IMR-90 (cell line): Measurements from ENCODE around the gene NLE1. TPM values are rescaled to one million over a fixed set of nuclear protein-coding genes. Genes with fewer than 3 reads are reported as not detected.

Experiments
- ATAC-seq: fragments of 200-7000 bp; cut with Tn5 transposase; 2 replicates; pipeline ENCODE4 v1.9.1; 2020; ENCODE audit warnings: low read depth, mild to moderate bottlenecking, moderate library complexity
- BruUV-seq: library from RNA; stranded (reverse); fragments of 400-500 nt; replicated peaks from 2 replicates; lab custom pipeline; 2021; lab: Mats Ljungman, UMichigan
- CTCF ChIA-PET: fragments of 300-600 bp; formaldehyde crosslinking; extraction: SDS; loops from one replicate; lab custom pipeline; 2021; ENCODE audit warnings: antibody characterized with exemption; lab: Yijun Ruan, JAX
- POLR2A ChIA-PET: fragments of 300-600 bp; sonication (Branson Sonifier 250); formaldehyde crosslinking; loops from one replicate; lab custom pipeline; 2022; ENCODE audit warnings: antibody characterized with exemption; ENCODE audit not compliant: unreplicated experiment; lab: Charles Lee
- DNase-seq: peaks from one replicate; pipeline ENCODE4 v3.0.0; 2013
- H2AFZ ChIP-seq: replicated peaks from 2 replicates; pipeline ENCODE3; 2013; ENCODE audit warnings: low read length, mild to moderate bottlenecking; ENCODE audit not compliant: poor library complexity
- H2AK5ac ChIP-seq: 2 replicates; pipeline ENCODE4 v1.6.1; 2013; ENCODE audit warnings: low read depth, low read length, inconsistent platforms
- H2AK9ac ChIP-seq: replicated peaks from 2 replicates; pipeline ENCODE3; 2013; ENCODE audit warnings: mild to moderate bottlenecking, low read depth, low read length, moderate library complexity; ENCODE audit not compliant: poor library complexity
- H2BK120ac ChIP-seq: 2 replicates; pipeline ENCODE4 v1.6.1; 2013; ENCODE audit warnings: low read depth, low read length, inconsistent platforms
- H2BK15ac ChIP-seq: 3 replicates; pipeline ENCODE4 v1.6.1; 2013; ENCODE audit warnings: low read depth, low read length, inconsistent platforms
- H2BK20ac ChIP-seq: 2 replicates; pipeline ENCODE4 v1.6.1; 2013; ENCODE audit warnings: low read depth, mild to moderate bottlenecking, inconsistent platforms, low read length, moderate library complexity
- H2BK5ac ChIP-seq: 2 replicates; pipeline ENCODE4 v1.6.1; 2013; ENCODE audit warnings: mild to moderate bottlenecking, low read depth, low read length, inconsistent platforms; ENCODE audit not compliant: poor library complexity, severe bottlenecking
- H3K14ac ChIP-seq: replicated peaks from 2 replicates; pipeline ENCODE4 v1.6.1; 2013; ENCODE audit warnings: low read depth, low read length, inconsistent platforms
- H3K18ac ChIP-seq: 2 replicates; pipeline ENCODE4 v1.6.1; 2013; ENCODE audit warnings: low read depth, low read length, control low read depth
- H3K23ac ChIP-seq: 2 replicates; pipeline ENCODE4 v1.6.1; 2013; ENCODE audit warnings: low read depth, low read length, inconsistent platforms
- H3K27ac ChIP-seq: 2 replicates; pipeline ENCODE4 v1.5.1; 2013; ENCODE audit warnings: mild to moderate bottlenecking, control low read depth, low read length; ENCODE audit not compliant: insufficient read depth
- H3K27me3 ChIP-seq: 2 replicates; pipeline ENCODE4 v1.6.1; 2013; ENCODE audit warnings: low read length; ENCODE audit not compliant: control insufficient read depth, insufficient read depth
- H3K36me3 ChIP-seq: 2 replicates; pipeline ENCODE4 v1.6.1; 2013; ENCODE audit warnings: low read length, mixed read lengths; ENCODE audit not compliant: control insufficient read depth, insufficient read depth
- H3K4ac ChIP-seq: 2 replicates; pipeline ENCODE4 v1.6.1; 2013; ENCODE audit warnings: low read depth, low read length, inconsistent platforms
- H3K4me1 ChIP-seq: 2 replicates; pipeline ENCODE4 v1.6.1; 2013; ENCODE audit warnings: low read length, mixed read lengths; ENCODE audit not compliant: control insufficient read depth, insufficient read depth
- H3K4me2 ChIP-seq: 2 replicates; pipeline ENCODE4 v1.6.1; 2013; ENCODE audit warnings: low read depth, mild to moderate bottlenecking, control low read depth, low read length, moderate library complexity
- H3K4me3 ChIP-seq: 2 replicates; pipeline ENCODE4 v1.5.1; 2013; ENCODE audit warnings: low read depth, mild to moderate bottlenecking, control low read depth, low read length, moderate library complexity; ENCODE audit not compliant: insufficient read depth
- H3K56ac ChIP-seq: 2 replicates; pipeline ENCODE4 v1.6.1; 2013; ENCODE audit warnings: low read length, inconsistent platforms; ENCODE audit not compliant: insufficient read depth; ENCODE audit errors: extremely low read depth
- H3K79me1 ChIP-seq, 2 experiments: 2 replicates each; pipeline ENCODE4 v1.6.1; 2013; ENCODE audit warnings: low read length in 2 of 2, inconsistent platforms in 1 of 2, low read depth in 1 of 2
- H3K9ac ChIP-seq: 2 replicates; pipeline ENCODE4 v1.6.1; 2013; ENCODE audit warnings: low read depth, low read length, control low read depth
- H3K9me1 ChIP-seq: 2 replicates; pipeline ENCODE4 v1.6.1; 2013; ENCODE audit warnings: low read length, inconsistent platforms; ENCODE audit not compliant: insufficient read depth
- H3K9me3 ChIP-seq: 2 replicates; pipeline ENCODE4 v1.6.1; 2013; ENCODE audit warnings: low read length; ENCODE audit not compliant: control insufficient read depth, insufficient read depth
- H4K20me1 ChIP-seq: 2 replicates; pipeline ENCODE4 v1.6.1; 2013; ENCODE audit warnings: low read length, inconsistent platforms; ENCODE audit not compliant: insufficient read depth
- H4K5ac ChIP-seq: 2 replicates; pipeline ENCODE4 v1.6.1; 2013; ENCODE audit warnings: mild to moderate bottlenecking, low read depth, low read length, control low read depth
- H4K8ac ChIP-seq, 2 experiments: 2 replicates each; pipeline ENCODE4 v1.6.1; 2013; ENCODE audit warnings: low read depth in 2 of 2, low read length in 2 of 2, control low read depth in 1 of 2, inconsistent platforms in 1 of 2
- H4K91ac ChIP-seq: 2 replicates; pipeline ENCODE4 v1.6.1; 2013; ENCODE audit warnings: low read depth, low read length, inconsistent platforms; ENCODE audit not compliant: insufficient read depth
- BHLHE40 ChIP-seq: fragments of 150-350 bp; IDR thresholded peaks from 2 replicates; pipeline ENCODE4 v1.6.1; 2016; ENCODE audit warnings: mild to moderate bottlenecking, low read depth, low read length
- CEBPB ChIP-seq: IDR thresholded peaks from 2 replicates; pipeline ENCODE4 v1.6.1; 2012; ENCODE audit warnings: low read depth, low read length, improper control_type of control experiment
- CHD1 ChIP-seq: IDR thresholded peaks from 2 replicates; pipeline ENCODE4 v1.6.1; 2012; ENCODE audit warnings: low read depth, low read length, improper control_type of control experiment
- FOS ChIP-seq: fragments of 150-350 bp; IDR thresholded peaks from 2 replicates; pipeline ENCODE4 v1.6.1; 2016; ENCODE audit warnings: low read depth, low read length
- MAFK ChIP-seq: IDR thresholded peaks from 2 replicates; pipeline ENCODE4 v1.6.1; 2012; ENCODE audit warnings: low read depth, low read length, improper control_type of control experiment
- MAZ ChIP-seq: IDR thresholded peaks from 2 replicates; pipeline ENCODE4 v1.6.1; 2012; ENCODE audit warnings: low read depth, mild to moderate bottlenecking, low read length, improper control_type of control experiment, moderate library complexity, borderline replicate concordance
- MXI1 ChIP-seq: IDR thresholded peaks from 2 replicates; pipeline ENCODE4 v1.6.1; 2012; ENCODE audit warnings: low read depth, mild to moderate bottlenecking, low read length, moderate library complexity, borderline replicate concordance
- NFE2L2 ChIP-seq: fragments of 150-350 bp; IDR thresholded peaks from 2 replicates; pipeline ENCODE4 v1.6.1; 2016; ENCODE audit warnings: low read depth, mild to moderate bottlenecking, low read length
- POLR2A ChIP-seq: IDR thresholded peaks from 2 replicates; pipeline ENCODE4 v1.6.1; 2012; ENCODE audit warnings: mild to moderate bottlenecking, low read depth, low read length
- RAD21 ChIP-seq: IDR thresholded peaks from 2 replicates; pipeline ENCODE4 v1.6.1; 2012; ENCODE audit warnings: low read length, improper control_type of control experiment
- RCOR1 ChIP-seq: IDR thresholded peaks from 2 replicates; pipeline ENCODE4 v1.6.1; 2012; ENCODE audit warnings: mild to moderate bottlenecking, low read length, improper control_type of control experiment; ENCODE audit not compliant: insufficient replicate concordance
- RFX5 ChIP-seq: IDR thresholded peaks from 2 replicates; pipeline ENCODE4 v1.8.0; 2012; ENCODE audit warnings: low read depth, mild to moderate bottlenecking, low read length, moderate library complexity
- SMC3 ChIP-seq: fragments of 150-350 bp; IDR thresholded peaks from 2 replicates; pipeline ENCODE4 v1.6.1; 2016; ENCODE audit warnings: low read depth, mild to moderate bottlenecking, antibody characterized with exemption, low read length, moderate library complexity
- WGBS, 2 experiments: methylation state at CpG; one replicate each; pipeline versions ENCODE4 v1.1.5 to v1.1.7; 2013; ENCODE audit warnings: missing lambda C conversion rate in 2 of 2; ENCODE audit not compliant: insufficient read length in 1 of 2; ENCODE audit errors: extremely low coverage in 2 of 2; 5-methylcytosine and 5-hydroxymethylcytosine counted together
- dilution Hi-C: fragments of 300-500 bp; cut with HindIII; formaldehyde crosslinking; loops from one replicate; pipeline ENCODE4 v1.14.3; 2018; ENCODE audit warnings: low sequenced_read_pairs; ENCODE audit not compliant: unreplicated experiment
- in situ Hi-C: fragments of 300-500 bp; cut with MboI; formaldehyde crosslinking; loops from 3 replicates; pipeline ENCODE4 v1.14.3; 2019; ENCODE audit warnings: low sequenced_read_pairs, inconsistent platforms, mixed read lengths
- intact Hi-C: fragments of 100-400 bp; cut with micrococcal nuclease; formaldehyde crosslinking; loops from 2 replicates; pipeline ENCODE4 v1.10.0; 2022
- polyA plus RNA-seq, 3 experiments: library from polyadenylated mRNA; depleted of rRNA; stranded (reverse); fragments of >200 nt; gene quantifications; 2 replicates each; pipeline ENCODE4 v1.2.3, GENCODE V29; 2012; ENCODE audit warnings: low replicate concordance in 1 of 3
- total RNA-seq: library from RNA; depleted of rRNA; stranded (reverse); fragments of >200 nt; gene quantifications from 2 replicates; pipeline ENCODE4 v1.2.3, GENCODE V29; 2012
- TF ChIP-seq, protein P1 (sequence below): fragments of 150-350 bp; IDR thresholded peaks from 2 replicates; pipeline ENCODE4 v1.6.1; 2016; ENCODE audit warnings: low read depth, mild to moderate bottlenecking, low read length, moderate library complexity, borderline replicate concordance
- TF ChIP-seq, protein P2 (sequence below): fragments of 150-350 bp; IDR thresholded peaks from 2 replicates; pipeline ENCODE4 v1.6.1; 2017; ENCODE audit warnings: mild to moderate bottlenecking, antibody characterized with exemption, low read length, low read depth
- TF ChIP-seq, protein P3 (sequence below): conservative IDR thresholded peaks from 2 replicates; pipeline ENCODE4 v1.5.1; 2012; ENCODE audit warnings: mild to moderate bottlenecking, low read depth, low read length, improper control_type of control experiment

Gene NLE1
- total and polyA plus RNA-seq, 2 of the 4 experiments (the other 2 are of a cell fraction), result 18.6 to 23.7 TPM

DNA sequence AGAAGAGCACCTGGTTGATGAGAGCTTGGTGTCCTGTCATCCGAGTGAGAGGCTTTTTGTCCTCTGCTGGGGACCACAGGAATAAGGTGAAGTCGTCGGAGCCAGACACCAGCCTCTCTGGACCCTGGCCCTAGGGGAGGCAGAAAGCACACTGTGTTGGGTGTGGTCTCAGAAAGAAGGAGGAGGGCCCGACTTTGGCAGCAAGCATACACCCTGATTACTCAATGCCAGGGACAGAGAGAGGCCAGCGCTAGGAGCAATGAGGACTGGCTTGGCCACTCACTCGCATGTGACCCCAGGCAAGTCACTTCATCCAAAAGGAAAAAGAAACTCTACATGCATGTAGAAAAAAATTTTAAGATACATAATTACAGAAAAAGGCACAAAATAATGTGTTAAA, 6.8 kb downstream of the NLE1 start:
- no peak overlapping the region for H3K27ac ChIP-seq
- in situ Hi-C loops (no loop called here), dilution Hi-C loops (no loop called here), intact Hi-C loops (no loop called here)
- no peak overlapping the region for H3K23ac ChIP-seq
- no peak for ATAC-seq
- POLR2A ChIA-PET, result no interaction called here
- CTCF ChIA-PET, result interaction anchor here (0.6 kb wide), 1 partner anchor 1348 kb away, joined by 3 read pairs; no protein-coding TSS in a partner anchor
- no peak overlapping the region for H3K4me3 ChIP-seq
- H3K27me3 ChIP-seq, result no peaks in the 10 kb centered on the region
- H3K9ac ChIP-seq, result no peak overlapping the region
- H4K5ac ChIP-seq, result no peak overlapping the region
- peaks cover 4% of the 10 kb centered on the region; the same call in 1 of the 2 replicates for H3K4me1 ChIP-seq
- H2AK9ac ChIP-seq, result no peak overlapping the region
- DNase-seq, result no peak
- peaks cover 78% of the 10 kb centered on the region for H3K36me3 ChIP-seq
- H4K20me1 ChIP-seq, result no peaks in the 10 kb centered on the region
- 100% methylated on average over 1 of the region's 6 CpGs; no CpG with 5 or more reads in 1 of the 2 experiments for WGBS, 2 experiments
- no peak overlapping the region for H4K91ac ChIP-seq
- H3K4ac ChIP-seq, result no peak overlapping the region
- BruUV-seq, result no TSS peak
- no peak overlapping the region for H3K56ac ChIP-seq
- no peak overlapping the region for H2BK5ac ChIP-seq
- no peak overlapping the region for H3K18ac ChIP-seq
- H3K9me1 ChIP-seq, result peaks cover 3% of the 10 kb centered on the region
- no peak overlapping the region for H2AFZ ChIP-seq
- no peak overlapping the region for H4K8ac ChIP-seq
- no peak overlapping the region for H3K14ac ChIP-seq
- no peak overlapping the region for H2BK15ac ChIP-seq
- no peak overlapping the region for H2BK120ac ChIP-seq
- H2BK20ac ChIP-seq, result no peak overlapping the region
- TF ChIP-seq MXI1 (no peak), SMC3 (no peak), CEBPB (no peak), BHLHE40 (no peak), RFX5 (no peak), NFE2L2 (no peak), FOS (no peak), MAFK (no peak), CHD1 (no peak), POLR2A (no peak), MAZ (no peak), RAD21 (no peak), RCOR1 (no peak)
- TF ChIP-seq, protein P1, sequence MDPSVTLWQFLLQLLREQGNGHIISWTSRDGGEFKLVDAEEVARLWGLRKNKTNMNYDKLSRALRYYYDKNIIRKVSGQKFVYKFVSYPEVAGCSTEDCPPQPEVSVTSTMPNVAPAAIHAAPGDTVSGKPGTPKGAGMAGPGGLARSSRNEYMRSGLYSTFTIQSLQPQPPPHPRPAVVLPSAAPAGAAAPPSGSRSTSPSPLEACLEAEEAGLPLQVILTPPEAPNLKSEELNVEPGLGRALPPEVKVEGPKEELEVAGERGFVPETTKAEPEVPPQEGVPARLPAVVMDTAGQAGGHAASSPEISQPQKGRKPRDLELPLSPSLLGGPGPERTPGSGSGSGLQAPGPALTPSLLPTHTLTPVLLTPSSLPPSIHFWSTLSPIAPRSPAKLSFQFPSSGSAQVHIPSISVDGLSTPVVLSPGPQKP, result no peak
- TF ChIP-seq, protein P2, sequence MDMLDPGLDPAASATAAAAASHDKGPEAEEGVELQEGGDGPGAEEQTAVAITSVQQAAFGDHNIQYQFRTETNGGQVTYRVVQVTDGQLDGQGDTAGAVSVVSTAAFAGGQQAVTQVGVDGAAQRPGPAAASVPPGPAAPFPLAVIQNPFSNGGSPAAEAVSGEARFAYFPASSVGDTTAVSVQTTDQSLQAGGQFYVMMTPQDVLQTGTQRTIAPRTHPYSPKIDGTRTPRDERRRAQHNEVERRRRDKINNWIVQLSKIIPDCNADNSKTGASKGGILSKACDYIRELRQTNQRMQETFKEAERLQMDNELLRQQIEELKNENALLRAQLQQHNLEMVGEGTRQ, result no peak
- TF ChIP-seq, protein P3, sequence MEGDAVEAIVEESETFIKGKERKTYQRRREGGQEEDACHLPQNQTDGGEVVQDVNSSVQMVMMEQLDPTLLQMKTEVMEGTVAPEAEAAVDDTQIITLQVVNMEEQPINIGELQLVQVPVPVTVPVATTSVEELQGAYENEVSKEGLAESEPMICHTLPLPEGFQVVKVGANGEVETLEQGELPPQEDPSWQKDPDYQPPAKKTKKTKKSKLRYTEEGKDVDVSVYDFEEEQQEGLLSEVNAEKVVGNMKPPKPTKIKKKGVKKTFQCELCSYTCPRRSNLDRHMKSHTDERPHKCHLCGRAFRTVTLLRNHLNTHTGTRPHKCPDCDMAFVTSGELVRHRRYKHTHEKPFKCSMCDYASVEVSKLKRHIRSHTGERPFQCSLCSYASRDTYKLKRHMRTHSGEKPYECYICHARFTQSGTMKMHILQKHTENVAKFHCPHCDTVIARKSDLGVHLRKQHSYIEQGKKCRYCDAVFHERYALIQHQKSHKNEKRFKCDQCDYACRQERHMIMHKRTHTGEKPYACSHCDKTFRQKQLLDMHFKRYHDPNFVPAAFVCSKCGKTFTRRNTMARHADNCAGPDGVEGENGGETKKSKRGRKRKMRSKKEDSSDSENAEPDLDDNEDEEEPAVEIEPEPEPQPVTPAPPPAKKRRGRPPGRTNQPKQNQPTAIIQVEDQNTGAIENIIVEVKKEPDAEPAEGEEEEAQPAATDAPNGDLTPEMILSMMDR, result no peak
- H3K9me3 ChIP-seq, result no peaks in the 10 kb centered on the region
- no peak overlapping the region for H2AK5ac ChIP-seq
- H3K79me1 ChIP-seq, result peaks cover 5 to 6% of the 10 kb centered on the region in 2 experiments
- no peak overlapping the region for H3K4me2 ChIP-seq
